Stimulated activated CD8-positive, alpha-beta memory T cell treated with anti-CD3 and anti-CD28 coated beads, Interleukin-12 subunit alpha, Interleukin-12 subunit beta, amount 100 ng/mL, for 24 hours (primary cell): ENCODE results near the gene FAM131A.
"Not testable (repeated sequence)": the region's sequence is repeated elsewhere in the genome, so short reads cannot be mapped to it uniquely, and the experiment has no call there.

ENCODE experiments used
- DNase-seq: peaks from one replicate; pipeline ENCODE4 v3.0.0-alpha.2; 2020; ENCODE audit errors: extremely low read depth

The FAM131A gene

DNA sequence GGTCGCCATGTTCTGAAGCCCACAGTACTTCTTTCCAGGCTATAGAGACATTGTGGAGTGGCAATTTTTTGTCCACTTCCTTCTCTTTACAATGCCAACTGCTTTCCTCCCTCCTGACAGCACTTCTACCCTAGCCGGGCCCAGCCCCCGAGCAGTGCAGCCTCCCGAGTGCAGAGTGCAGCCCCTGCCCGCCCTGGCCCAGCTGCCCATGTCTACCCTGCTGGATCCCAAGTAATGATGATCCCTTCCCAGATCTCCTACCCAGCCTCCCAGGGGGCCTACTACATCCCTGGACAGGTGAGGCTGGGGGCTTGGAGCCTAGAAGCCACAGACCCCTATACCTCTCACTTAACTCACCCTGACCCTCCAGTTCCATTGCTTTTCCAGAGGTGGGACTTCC, 20.2 kb upstream of the FAM131A start:
- DNase-seq: no peak

DNA sequence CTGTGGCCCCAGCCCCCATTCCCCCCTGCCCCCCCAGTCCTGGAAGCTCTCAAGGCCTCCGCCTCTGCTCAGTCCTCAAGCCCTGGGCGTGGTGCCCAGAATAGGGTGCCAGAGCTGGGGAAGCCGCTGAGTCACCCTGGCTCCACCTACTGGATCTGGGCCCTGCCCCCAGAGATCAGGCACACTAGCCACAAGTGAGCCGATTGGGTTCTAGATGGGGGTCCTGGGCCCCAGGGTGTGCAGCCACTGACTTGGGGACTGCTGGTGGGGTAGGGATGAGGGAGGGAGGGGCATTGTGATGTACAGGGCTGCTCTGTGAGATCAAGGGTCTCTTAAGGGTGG, 17.3 kb upstream of the FAM131A start:
- no peak for DNase-seq

- DNase-seq: no peak
Observed at GRCh38 chr3:184321666-184322065, 15.7 kb upstream of the FAM131A start.

- DNase-seq: no peak
Observed at GRCh38 chr3:184322731-184323487, 14.5 kb upstream of the FAM131A start.

- no peak for DNase-seq
Observed at GRCh38 chr3:184323696-184324095, 13.7 kb upstream of the FAM131A start.

- no peak for DNase-seq
Observed at GRCh38 chr3:184325269-184325668, 12.1 kb upstream of the FAM131A start.

- no peak for DNase-seq
Observed at GRCh38 chr3:184325715-184326369, 11.6 kb upstream of the FAM131A start.

DNA sequence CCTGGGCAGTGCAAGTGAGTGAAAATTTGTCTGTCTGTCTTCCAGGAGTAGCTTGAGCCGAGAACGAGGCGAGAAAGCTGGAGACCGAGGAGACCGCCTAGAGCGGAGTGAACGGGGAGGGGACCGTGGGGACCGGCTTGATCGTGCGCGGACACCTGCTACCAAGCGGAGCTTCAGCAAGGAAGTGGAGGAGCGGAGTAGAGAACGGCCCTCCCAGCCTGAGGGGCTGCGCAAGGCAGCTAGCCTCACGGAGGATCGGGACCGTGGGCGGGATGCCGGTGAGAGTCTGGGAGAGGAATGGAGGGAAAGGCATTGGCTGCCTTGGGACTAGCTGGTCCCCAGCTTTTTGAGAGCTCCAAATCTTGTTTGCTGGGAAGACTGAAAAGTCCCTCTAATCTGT, 10.2 kb upstream of the FAM131A start:
- DNase-seq: no peak

DNA sequence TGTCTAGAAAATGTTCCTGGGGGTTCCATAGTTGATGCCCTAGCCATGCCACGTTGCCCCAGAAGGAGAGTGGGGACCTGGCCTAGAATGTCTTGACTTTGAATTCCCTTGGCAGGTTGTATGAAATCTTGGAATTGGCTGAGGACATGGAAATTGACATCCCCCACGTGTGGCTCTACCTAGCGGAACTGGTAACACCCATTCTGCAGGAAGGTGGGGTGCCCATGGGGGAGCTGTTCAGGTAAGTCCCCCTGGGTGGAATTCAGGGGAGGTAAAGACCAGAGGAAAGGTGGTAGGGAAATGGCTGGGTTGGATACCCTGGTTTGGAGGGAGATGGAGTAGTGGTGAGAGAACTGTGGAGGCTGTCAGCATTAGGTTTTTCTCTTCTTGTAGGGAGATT, 8.9 kb upstream of the FAM131A start:
- no peak for DNase-seq

GRCh38 chr3:184332370-184333090, 4.9 kb upstream of the FAM131A start:
- DNase-seq: no peak

GRCh38 chr3:184333190-184333589, 4.2 kb upstream of the FAM131A start:
- DNase-seq: no peak

GRCh38 chr3:184333700-184334099, 3.7 kb upstream of the FAM131A start:
- DNase-seq: no peak

- no peak for DNase-seq
Observed at GRCh38 chr3:184334470-184335158, 2.8 kb upstream of the FAM131A start.

GRCh38 chr3:184335291-184335660, 2.1 kb upstream of the FAM131A start:
- DNase-seq: no peak

GRCh38 chr3:184335661-184336546, 1.5 kb upstream of the FAM131A start:
- peak; percentile 51 for DNase-seq

GRCh38 chr3:184336547-184337398, 627 bp upstream of the FAM131A start:
- no peak for DNase-seq

DNA sequence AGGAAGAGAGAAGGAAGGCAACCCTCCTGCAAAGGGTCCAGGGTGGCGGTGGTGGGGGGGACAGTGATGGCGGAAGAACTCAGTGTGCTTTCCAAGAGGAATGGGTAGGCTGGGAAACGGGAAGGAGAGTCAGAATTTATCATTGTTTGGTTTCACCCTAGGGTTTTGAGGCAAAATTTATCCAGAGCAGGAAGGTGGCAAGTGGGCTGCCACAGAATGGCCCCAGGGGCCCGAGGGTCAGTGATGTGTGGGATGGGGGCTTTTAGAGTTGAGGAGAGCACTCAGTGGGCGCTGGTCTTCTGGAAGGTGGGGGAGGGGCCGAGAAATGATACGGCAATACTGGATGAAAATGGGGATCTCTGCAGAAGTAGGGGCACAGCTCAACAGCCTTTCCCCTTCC, 581 bp downstream of the FAM131A start:
- DNase-seq: no peak

GRCh38 chr3:184338511-184338945, 1.1 kb downstream of the FAM131A start:
- no peak for DNase-seq

- DNase-seq: no peak
Observed at GRCh38 chr3:184339001-184339400, 1.6 kb downstream of the FAM131A start.

- not testable (repeated sequence) for DNase-seq
Observed at GRCh38 chr3:184339451-184340135, 2.2 kb downstream of the FAM131A start.
